Ascending aorta (tissue), 2 donors: ENCODE results near the gene GNAQ. TPM values are rescaled to one million over a fixed set of nuclear protein-coding genes. Genes with fewer than 3 reads are reported as not detected.

Experiments used
- DNase-seq, 2 donors: peaks; one replicate each; pipeline ENCODE4 v3.0.0-alpha.2; 2019; ENCODE audit warnings: low spot score in 2 of 2
- H3K27ac ChIP-seq, 2 donors: fragments of 200-600 bp; sonication (generic); one replicate each; pipeline ENCODE4 v1.5.1; 2016 to 2017; ENCODE audit warnings: mild to moderate bottlenecking in 1 of 2
- H3K27me3 ChIP-seq: fragments of 200-600 bp; sonication (generic); one replicate; pipeline ENCODE4 v1.5.1; 2017
- H3K36me3 ChIP-seq, 2 donors: fragments of 200-600 bp; sonication (generic); one replicate each; pipeline ENCODE4 v1.5.1; 2016
- H3K4me1 ChIP-seq, 2 donors: fragments of 200-600 bp; sonication (generic); one replicate each; pipeline ENCODE4 v1.5.1; 2016 to 2017; ENCODE audit warnings: mild to moderate bottlenecking in 1 of 2
- H3K4me3 ChIP-seq, 2 donors: fragments of 200-600 bp; sonication (generic); one replicate each; pipeline ENCODE4 v1.5.1; 2016 to 2017; ENCODE audit warnings: mild to moderate bottlenecking in 1 of 2
- H3K9me3 ChIP-seq, 2 donors: fragments of 200-600 bp; sonication (generic); one replicate each; pipeline ENCODE4 v1.5.1; 2016
- CTCF ChIP-seq, 3 experiments: fragments of 200-600 bp in 2 of 3; fragments of 450-650 bp in 1 of 3; sonication (generic) in 2 of 3; IDR thresholded peaks; one replicate each; pipeline ENCODE4 v1.5.1; 2016 to 2019; ENCODE audit warnings: antibody characterized with exemption in 3 of 3, mild to moderate bottlenecking in 1 of 3, moderate library complexity in 1 of 3
- intact Hi-C: fragments of 100-400 bp; cut with DNase I; formaldehyde crosslinking; loops from one replicate; pipeline ENCODE4 v1.15.1; 2023
- total RNA-seq: library from RNA; depleted of rRNA; stranded (reverse); fragments of >200 nt; gene quantifications from one replicate; pipeline ENCODE4 v1.1.0, GENCODE V29; 2016

Gene GNAQ
- total RNA-seq, 1 donor from 2014 or later, result 29.2 TPM

- TF ChIP-seq CTCF (IDR thresholded peaks at IDR 0.05), result no peak
- intact Hi-C loops, result no loop called here
- DNase-seq, result no peak
- H3K4me3 ChIP-seq, result no peak overlapping the region
- no peaks in the 10 kb centered on the region for H3K36me3 ChIP-seq
- no peak overlapping the region for H3K27ac ChIP-seq
- H3K4me1 ChIP-seq, result peaks cover 0 to 9% of the 10 kb centered on the region in 2 donors
- no peaks in the 10 kb centered on the region for H3K27me3 ChIP-seq
- no peaks in the 10 kb centered on the region for H3K9me3 ChIP-seq
Measured at GRCh38 chr9:77899679-77900354, 131.8 kb downstream of the GNAQ start.

- H3K36me3 ChIP-seq, result no peaks in the 10 kb centered on the region
- no peak for TF ChIP-seq CTCF (IDR thresholded peaks at IDR 0.05)
- no peak overlapping the region for H3K27ac ChIP-seq
- peaks cover 0 to 9% of the 10 kb centered on the region in 2 donors for H3K4me1 ChIP-seq
- intact Hi-C loops, result no loop called here
- no peak overlapping the region for H3K4me3 ChIP-seq
- no peaks in the 10 kb centered on the region for H3K27me3 ChIP-seq
- H3K9me3 ChIP-seq, result no peaks in the 10 kb centered on the region
- no peak for DNase-seq
Measured at GRCh38 chr9:77898864-77899263, 132.7 kb downstream of the GNAQ start.

GRCh38 chr9:77896938-77897667 is 134.5 kb downstream of the GNAQ start:
- Histone ChIP-seq H3K4me1 (peaks cover 0 to 9% of the 10 kb centered on the region in 2 donors), H3K36me3 (no peaks in the 10 kb centered on the region), H3K27me3 (no peaks in the 10 kb centered on the region), H3K9me3 (no peaks in the 10 kb centered on the region), H3K27ac (no peak overlapping the region), H3K4me3 (no peak overlapping the region)
- no peak for DNase-seq
- TF ChIP-seq CTCF (IDR thresholded peaks at IDR 0.05), result no peak
- intact Hi-C loops, result no loop called here

- DNase-seq, result no peak
- H3K36me3 ChIP-seq, result no peaks in the 10 kb centered on the region
- no peak for TF ChIP-seq CTCF (IDR thresholded peaks at IDR 0.05)
- H3K27me3 ChIP-seq, result no peaks in the 10 kb centered on the region
- no peaks in the 10 kb centered on the region for H3K9me3 ChIP-seq
- no peak overlapping the region for H3K4me3 ChIP-seq
- peaks cover 0 to 9% of the 10 kb centered on the region in 2 donors for H3K4me1 ChIP-seq
- H3K27ac ChIP-seq, result no peak overlapping the region
- intact Hi-C loops, result no loop called here
Measured at GRCh38 chr9:77896269-77896937, 135.2 kb downstream of the GNAQ start.

GRCh38 chr9:77893706-77894105 is 137.9 kb downstream of the GNAQ start:
- no peak for TF ChIP-seq CTCF (IDR thresholded peaks at IDR 0.05)
- Histone ChIP-seq H3K27ac (no peak overlapping the region), H3K36me3 (no peaks in the 10 kb centered on the region), H3K27me3 (no peaks in the 10 kb centered on the region), H3K4me1 (peaks cover 0 to 6% of the 10 kb centered on the region in 2 donors), H3K4me3 (no peak overlapping the region), H3K9me3 (no peaks in the 10 kb centered on the region)
- intact Hi-C loops, result no loop called here
- DNase-seq, result no peak
